C4-2B (cell line): Measurements from ENCODE around the gene RNF103.

Source experiments
- H3K27ac ChIP-seq: fragments of 450-650 bp; 2 replicates; pipeline ENCODE4 v1.5.1; 2017
- ZFX ChIP-seq: fragments of 450-650 bp; IDR thresholded peaks from 2 replicates; pipeline ENCODE4 v1.6.1; 2017
- TF ChIP-seq, protein P1 (sequence below): fragments of 450-650 bp; conservative IDR thresholded peaks from 2 replicates; pipeline ENCODE4 v1.5.1; 2017; ENCODE audit warnings: mild to moderate bottlenecking

The RNF103 gene

GRCh38 chr2:86634352-86634751 lies 10.7 kb upstream of the RNF103 start:
- peak overlapping the region; percentile 95 for H3K27ac ChIP-seq
- TF ChIP-seq ZFX: no peak
- TF ChIP-seq, protein P1, sequence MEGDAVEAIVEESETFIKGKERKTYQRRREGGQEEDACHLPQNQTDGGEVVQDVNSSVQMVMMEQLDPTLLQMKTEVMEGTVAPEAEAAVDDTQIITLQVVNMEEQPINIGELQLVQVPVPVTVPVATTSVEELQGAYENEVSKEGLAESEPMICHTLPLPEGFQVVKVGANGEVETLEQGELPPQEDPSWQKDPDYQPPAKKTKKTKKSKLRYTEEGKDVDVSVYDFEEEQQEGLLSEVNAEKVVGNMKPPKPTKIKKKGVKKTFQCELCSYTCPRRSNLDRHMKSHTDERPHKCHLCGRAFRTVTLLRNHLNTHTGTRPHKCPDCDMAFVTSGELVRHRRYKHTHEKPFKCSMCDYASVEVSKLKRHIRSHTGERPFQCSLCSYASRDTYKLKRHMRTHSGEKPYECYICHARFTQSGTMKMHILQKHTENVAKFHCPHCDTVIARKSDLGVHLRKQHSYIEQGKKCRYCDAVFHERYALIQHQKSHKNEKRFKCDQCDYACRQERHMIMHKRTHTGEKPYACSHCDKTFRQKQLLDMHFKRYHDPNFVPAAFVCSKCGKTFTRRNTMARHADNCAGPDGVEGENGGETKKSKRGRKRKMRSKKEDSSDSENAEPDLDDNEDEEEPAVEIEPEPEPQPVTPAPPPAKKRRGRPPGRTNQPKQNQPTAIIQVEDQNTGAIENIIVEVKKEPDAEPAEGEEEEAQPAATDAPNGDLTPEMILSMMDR: no peak

- H3K27ac ChIP-seq: peak overlapping the region; percentile 95
- no peak for TF ChIP-seq ZFX
- TF ChIP-seq, protein P1: no peak
Measured at GRCh38 chr2:86633155-86633651, 9.5 kb upstream of the RNF103 start.

DNA sequence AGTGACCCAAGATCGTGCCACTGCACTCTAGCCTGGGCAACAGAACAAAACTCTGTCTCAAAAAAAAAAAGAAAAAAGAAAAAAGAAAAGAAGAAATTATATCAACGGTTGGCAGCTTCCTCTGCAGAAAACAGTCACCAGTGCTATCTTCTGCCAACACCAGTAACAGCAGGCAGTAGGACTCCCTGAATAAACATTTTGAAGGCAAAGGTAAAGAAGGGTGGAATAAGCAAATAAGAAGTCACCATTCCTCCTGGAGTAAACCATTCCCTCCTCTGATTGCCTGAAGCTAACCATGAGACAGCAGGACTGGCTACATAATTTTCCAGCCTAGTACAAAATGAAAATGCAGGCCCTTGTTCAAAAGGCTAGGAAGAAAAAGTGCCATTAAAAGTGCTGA lies 9.0 kb upstream of the RNF103 start:
- peak overlapping the region; percentile 95 for H3K27ac ChIP-seq
- TF ChIP-seq, protein P1: no peak
- no peak for TF ChIP-seq ZFX

DNA sequence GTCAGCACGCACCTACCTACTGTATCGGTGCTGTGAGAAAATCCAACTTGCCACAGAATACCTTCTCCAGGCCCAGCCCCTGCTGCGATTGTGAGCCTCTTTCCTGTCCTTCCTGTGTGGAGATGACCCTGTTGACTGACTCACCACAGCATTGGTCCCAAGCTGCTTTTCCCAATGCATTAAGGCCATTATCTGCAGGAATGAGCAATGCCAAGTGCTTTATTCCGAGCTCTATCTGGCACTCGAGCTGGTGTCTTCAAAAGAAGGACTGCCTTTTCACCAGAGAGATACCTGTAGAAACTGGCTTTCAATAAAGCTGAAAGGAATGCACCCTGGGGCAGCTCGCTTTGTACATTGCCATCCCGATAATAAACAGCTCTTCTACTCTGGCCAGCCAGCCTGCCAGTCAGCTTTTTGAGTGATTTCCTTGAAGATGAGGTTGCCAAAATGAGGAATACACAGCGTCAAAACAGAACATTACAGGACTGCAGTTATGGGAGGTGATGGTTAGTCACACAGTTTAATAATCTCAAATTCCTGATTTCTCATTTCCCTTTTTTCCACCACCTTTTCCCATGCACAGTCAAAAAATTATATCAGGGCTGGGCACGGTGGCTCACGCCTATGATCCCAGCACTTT lies 8.3 kb upstream of the RNF103 start:
- H3K27ac ChIP-seq: peak overlapping the region; percentile 95
- TF ChIP-seq ZFX: no peak
- TF ChIP-seq, protein P1: no peak

DNA sequence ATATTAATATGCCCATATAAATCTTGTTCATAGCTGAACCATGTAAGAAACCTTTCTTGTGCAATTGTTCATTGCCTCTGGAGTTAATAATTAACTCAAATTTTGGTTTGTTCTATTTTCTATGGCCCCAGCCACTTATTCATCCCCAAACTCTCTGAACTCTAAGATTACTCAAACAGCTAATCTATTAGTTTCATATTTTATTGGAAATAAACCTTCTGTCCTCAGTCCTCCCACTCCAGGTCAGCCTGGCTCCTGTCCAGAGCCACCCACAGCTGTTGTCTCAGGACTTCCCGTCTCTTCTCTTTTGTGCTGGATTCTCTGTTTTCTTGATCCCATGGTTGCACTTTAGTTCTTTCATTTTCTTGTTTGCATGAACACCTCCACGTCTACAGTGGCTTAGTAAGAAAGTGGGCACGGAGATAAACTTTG lies 4.4 kb upstream of the RNF103 start:
- no peak overlapping the region for H3K27ac ChIP-seq
- TF ChIP-seq ZFX: no peak
- TF ChIP-seq, protein P1: no peak

- TF ChIP-seq, protein P1: no peak
- no peak for TF ChIP-seq ZFX
- no peak overlapping the region for H3K27ac ChIP-seq
Measured at GRCh38 chr2:86627550-86627949, 3.9 kb upstream of the RNF103 start.

DNA sequence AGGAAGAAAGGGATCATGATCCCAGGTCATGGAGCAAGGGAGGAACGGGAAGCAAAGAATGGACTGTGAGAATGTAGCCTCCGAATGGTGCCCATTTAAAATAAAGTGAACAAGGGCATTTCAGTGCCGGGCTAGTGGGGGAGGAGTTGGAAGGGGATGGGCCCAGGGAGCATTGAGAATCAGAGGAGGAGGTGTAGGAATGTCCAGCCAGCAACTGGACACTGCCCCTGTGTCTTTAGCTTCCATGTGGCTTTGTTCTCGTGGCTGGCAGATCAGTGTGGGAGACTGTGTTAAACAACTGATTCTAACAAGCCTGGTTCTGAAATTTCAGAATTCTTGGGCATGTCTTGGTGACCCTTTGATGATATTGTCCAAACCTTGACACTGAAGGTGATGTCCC lies 1.4 kb upstream of the RNF103 start:
- no peak for TF ChIP-seq ZFX
- TF ChIP-seq, protein P1: no peak
- H3K27ac ChIP-seq: no peak overlapping the region
